CD4-positive, alpha-beta T cell treated with Interleukin-1 beta for 1 hour (primary cell): ENCODE results near the gene VAV3.

Source experiments
- DNase-seq, 2 donors: peaks; one replicate each; pipeline ENCODE4 v3.0.0-alpha.2; 2020 to 2022

The VAV3 gene

DNA sequence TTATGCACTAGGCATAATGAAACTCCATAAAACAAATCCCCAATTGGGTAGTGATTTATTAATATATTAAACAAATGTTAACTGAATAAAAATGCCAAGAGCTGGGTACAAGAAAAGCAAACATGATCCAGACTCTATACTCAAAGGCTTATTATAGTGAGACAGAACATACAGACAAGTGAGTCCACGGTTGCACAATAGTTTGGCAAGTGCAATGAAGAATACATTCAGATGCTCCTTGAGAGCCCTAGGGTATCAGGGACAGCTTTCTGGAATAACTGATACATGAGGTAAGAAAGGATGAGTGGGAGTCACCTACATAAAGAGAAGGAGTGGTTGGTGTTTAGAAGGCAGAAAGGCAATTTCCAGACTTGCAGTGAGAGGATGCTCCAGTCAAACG is 85.1 kb downstream of the VAV3 start:
- DNase-seq: no peak

DNA sequence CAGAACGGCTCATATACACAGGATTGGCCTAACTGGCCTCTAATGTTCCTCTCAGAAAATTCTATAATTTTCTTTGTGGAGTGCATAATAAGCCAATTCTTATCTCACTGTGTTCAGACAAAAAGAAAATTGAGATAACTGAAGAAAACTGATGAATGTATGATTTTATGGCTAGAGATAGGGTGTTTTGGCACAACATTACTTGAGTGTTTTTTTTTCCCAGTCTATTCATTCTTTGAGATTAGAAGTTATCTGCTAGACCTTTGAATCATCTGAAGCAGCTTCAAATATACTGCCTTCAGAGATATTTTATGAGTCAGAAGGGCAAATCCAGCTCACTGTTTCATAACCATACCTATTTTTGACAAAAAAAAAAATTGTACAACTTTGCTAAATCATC is 85.6 kb downstream of the VAV3 start:
- DNase-seq: no peak

DNA sequence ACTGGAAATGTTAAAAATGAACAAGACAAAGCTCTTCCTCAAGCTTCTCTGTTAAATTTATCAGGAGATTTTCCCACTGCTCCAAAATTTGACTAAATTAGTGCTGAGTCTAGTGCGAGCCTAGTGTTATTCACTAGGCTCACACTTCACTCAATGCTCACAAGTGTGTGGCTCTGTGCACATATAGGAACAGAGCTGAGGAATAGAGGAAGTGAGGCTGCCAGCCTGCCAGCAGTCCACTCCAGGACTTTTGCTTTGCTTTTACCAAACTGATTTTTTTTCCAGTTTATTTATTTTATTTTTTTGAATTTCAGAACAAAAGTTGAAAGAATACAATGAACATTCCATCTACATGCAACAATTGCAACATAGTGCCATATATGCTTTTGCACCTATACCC is 87.2 kb downstream of the VAV3 start:
- peak in 1 of 2 donors; percentile 7 for DNase-seq

DNA sequence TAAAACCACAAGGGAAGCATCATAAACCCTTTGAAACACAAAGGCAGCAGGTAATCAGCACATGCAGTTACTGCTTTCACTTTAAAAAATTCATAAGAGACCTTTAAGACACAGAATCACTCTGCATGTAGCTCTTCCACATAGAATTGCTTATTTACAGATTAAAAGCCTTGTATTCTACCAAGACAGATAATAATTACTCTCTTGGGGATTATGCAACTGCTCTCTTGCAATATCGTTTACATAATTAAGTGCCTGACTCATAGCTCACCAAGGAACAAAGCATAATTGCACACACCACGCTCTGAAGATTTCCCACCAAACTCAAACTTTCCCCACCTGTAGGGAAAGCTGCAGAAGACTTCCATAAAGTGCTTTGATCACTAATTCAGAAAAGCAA is 87.9 kb downstream of the VAV3 start:
- DNase-seq: no peak

DNA sequence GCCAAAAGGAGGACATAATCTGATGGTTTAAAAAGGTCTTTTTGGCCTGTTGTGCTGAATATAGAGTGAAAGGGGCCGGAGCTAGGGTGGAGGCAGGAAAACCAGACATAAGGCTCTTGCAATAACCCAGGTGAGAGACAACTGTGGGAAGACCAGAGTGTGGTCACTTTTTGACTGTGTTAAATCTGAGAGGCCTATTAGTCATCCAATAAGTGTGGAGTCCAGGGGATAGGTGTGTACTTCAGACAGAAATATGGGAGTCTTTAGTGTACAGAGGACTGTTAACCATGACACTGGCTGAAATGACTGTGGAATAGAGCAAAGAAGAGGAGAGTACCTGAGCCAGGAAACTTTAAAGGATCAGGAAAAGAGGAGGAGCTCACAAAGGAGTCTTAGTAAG is 89.3 kb downstream of the VAV3 start:
- DNase-seq: no peak

DNA sequence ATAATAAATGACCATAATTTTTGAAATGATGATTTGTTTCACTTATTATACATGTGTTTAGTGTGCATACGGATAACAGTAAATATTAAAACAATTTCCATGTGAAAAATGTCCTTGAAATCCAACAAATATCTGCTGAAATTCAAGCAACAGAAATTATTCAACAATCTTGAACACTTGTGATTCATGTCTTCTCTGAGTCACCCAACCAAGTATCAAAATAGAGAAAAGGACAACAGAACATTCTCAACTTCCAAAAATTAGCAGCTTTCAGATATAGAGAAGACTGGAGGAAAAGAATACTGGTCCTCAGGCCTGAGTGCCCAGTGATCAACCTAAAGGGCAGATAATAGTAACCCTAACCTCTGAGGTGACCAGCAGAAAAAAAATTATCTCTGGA is 90.8 kb downstream of the VAV3 start:
- DNase-seq: no peak

DNA sequence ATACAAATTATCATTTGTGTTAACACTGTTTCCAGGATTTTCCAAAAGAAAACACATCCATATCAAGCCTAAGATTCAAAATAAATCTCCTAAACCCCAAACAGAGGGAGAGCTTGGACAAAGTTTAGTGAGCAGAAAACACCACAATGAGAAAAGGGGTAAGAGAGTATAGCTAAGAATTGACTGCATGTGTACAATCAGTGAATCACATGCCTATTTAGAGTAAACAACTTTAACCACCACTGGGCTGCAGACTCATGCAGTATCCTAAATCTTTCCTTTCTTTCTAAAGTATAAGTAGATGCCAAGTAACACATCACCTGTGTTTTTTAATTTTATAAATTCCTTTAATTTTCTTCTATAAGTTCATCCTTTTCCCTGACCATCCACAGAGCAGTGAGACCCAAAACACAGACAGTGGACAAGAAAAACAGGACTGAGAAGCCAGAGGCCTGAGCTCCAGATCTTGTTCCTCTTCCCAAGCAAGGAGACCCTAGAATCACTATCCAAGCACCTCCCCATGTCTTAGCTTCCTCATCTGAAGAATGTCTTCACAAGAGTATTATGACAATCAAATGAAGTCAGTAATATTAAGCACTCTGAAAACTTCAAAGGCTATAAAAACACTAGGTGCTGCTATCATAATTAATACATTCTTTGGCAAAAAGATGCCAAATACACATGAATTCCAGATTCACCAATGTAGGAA is 93.1 kb downstream of the VAV3 start:
- no peak for DNase-seq

DNA sequence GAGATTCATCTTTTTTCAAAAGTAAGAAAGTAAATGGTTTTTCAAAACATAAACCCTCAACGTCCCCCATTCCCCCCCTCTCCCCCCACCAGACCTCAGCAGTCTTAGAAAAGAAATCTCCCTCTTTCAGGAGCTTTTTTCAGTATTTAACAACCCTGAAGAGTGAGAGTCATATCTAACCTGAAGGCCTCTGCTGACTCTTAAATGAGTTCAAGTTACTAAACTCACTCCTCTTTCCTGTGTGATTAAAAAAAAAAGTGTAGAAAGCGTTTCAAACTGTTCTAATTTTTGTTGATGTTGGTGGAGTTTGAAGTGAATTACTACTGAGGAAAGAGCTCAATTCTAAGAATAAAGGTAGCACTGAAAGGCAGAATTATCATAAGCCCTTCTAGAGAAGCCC is 93.7 kb downstream of the VAV3 start:
- no peak for DNase-seq

DNA sequence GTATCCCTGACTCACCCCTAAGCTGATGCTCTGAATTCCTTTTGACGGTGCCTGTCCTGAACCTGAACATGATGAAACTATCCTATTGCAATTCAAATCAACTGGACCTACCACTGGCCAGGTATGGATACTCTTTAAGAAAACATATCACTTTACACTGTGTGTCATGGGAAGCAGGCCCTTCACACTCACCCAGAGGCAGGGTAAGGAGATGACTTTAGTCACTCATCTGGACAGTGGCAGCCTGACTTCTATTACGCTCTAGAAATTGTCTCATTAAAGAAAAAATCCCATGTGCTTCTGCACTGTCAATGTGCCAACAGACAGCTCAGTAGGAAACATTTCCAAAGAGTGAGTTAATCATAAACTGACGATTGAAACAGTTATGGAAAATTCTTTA is 94.3 kb downstream of the VAV3 start:
- DNase-seq: no peak

DNA sequence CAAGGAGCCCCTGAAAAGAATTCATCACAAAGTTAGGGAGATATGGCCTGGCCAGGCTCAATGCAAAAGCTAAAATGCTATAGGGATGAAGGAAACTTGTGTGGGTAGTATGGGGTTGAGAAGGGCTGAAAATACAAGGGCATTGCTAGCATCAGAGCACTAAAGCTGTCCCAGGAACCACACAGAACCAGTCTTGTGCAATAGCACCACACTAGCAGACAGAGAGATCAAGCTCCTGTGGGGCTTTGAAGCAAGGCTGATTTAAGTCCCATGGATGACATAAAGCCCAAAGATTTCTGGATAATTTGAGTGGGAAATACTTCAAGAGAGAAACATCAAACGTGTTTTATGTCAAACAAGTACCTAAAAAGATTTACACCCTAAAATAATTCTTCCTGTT is 97.1 kb downstream of the VAV3 start:
- no peak for DNase-seq

DNA sequence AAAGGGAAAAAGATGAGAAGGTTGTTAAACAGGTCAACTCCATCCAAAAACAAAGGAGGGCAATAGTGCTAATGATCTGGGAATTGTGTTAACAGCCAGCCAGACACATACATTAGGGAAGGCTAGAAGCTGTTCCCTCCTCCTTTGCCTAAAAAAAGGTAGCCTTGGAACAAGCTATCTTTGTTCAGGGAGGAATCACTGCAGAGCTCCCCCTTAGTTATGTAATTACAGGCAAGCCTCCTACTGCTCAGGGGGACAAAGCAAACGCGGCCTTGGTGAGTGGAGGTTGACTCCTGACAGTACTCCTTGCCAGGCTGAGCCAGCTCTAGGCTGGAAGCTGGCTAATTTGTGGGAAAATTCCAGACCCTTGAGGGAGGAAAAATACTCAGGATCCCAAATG is 97.6 kb downstream of the VAV3 start:
- no peak for DNase-seq

DNA sequence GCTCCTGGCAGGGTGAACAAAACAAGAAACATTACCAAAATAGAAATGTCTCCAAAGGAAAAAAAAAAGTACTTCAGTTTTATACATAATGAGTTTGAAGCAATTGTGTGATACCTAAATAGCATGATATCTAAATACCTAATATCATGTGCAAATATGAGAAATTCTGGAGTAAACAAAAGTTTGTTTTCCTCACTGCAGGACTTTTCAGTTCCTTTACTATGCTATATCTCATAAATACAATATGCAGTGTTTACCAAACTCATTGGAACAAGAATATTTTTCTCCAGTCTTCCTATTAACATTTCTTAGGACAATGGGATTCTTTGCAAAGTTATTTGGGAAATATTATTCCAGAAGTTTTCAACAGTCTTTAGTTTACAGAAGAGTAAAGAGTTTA is 98.1 kb downstream of the VAV3 start:
- DNase-seq: no peak

DNA sequence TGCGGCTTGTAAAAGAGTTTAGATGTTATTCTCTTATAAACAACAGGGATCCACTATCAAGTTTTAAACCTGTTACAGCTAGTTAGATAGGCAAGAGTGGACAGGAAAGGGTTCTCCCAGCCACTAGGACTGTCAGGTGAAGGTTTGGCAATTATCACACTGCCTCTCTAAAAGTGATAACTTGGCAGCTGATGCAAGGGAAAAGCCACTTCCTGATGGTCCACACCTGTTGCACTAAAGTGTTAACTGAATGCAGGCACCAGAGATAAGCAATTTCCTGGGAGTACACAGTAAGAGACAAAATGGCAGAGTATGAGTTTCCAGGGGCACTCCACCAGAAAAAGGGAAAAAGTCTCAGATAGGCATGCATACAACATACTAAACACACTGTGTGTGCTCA is 99.4 kb downstream of the VAV3 start:
- no peak for DNase-seq

DNA sequence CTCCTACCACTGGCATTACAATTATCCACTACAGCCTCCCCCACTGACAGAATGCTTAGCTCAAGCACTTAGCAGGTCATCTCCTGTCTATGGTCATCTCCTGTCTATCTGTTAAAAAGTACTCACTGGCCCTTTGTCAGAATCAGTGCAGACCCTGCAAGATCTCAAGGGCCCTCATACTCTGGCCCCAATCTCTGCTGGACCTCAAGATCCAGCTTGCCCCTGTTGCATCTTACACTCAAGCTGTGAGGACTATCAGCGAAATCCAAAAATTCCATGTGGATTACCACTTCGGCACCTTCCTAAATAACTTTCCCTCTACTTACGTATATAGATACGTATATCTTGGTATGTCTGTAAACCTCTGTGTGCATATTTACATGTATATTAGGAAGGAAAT is 101.6 kb downstream of the VAV3 start:
- DNase-seq: no peak

DNA sequence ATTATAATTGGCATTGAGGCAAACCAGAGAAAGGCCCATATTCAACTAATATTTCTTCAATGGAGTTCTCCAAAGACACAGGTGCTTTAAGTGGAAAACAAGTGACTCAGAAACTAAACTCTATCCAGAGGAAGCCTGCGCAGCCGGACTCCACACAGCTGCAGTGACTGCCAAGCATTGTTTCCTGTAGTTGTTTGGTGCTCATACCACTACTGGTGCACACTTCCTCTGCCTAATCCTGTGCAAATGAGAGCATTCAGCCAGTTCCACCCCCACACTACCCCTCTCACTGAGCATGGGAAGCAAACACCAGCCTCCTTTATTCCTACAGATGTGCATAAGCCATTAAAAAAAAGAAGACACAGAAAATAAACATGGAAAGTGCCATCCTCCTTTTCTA is 102.9 kb downstream of the VAV3 start:
- DNase-seq: peak in 1 of 2 donors; percentile 8

DNA sequence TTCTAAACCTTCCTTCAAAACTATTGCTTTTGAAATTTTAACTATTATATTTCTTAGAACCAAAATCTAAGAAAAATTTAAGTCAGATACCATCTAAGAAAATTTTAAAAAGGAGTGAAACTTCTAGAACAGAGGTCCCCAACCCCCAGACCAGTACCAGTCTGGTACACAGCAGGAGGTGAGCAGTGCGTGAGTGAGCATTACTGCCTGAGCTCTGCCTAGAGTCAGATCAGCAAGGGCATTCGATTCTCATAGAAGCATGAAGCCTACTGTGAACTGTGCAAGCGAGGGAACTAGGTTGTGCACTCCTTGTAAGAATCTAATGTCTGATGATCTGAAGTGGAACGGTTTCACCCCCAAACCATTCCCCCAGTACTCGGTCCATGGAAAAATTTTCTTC is 106.7 kb downstream of the VAV3 start:
- DNase-seq: no peak

DNA sequence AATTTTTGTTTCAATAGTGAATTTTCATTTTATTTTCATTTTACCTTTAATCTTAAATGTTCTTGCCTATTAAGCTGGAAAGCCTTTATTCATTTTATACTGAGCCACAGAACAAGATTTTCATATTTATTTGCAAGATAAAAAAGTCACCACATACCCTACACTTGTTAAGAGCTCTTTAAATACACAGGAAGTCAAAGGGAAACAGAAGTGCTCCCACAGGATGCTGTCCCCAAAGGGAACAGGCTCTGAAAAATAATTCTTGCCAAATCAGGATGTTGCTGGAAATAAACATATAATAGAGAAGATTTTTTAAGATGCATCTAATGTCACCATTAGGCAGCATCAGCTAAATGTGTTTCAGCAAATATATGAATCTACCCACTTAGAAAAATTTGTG is 113.6 kb downstream of the VAV3 start:
- no peak for DNase-seq

DNA sequence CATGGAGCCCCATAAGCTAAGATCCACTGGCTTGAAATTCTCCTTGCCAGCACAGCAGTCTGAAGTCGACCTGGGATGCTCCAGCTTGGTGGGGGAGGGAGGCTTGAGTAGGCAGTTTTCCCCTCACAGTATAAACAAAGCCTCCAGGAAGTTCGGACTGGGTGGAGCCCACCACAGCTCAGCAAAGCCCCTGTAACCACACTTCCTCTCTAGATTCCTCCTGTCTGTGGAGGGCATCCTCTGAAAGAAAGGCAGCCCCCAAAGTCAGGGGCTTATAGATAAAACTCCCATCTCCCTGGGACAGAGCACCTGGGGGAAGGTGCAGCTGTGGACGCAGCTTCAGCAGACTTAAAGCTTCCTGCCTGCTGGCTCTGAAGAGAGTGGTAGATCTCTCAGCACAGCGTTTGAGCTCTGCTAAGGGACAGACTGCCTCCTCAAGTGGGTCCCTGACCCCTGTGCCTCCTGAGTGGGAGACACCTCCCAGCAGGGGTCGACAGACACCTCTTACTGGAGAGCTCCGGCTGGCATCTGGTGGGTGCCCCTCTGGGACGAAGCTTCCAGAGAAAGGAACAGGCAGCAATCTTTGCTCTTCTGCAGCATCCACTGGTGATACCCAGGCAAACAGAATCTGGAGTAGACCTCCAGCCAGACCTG is 120.3 kb downstream of the VAV3 start:
- DNase-seq: peak; percentile 18 to 27

DNA sequence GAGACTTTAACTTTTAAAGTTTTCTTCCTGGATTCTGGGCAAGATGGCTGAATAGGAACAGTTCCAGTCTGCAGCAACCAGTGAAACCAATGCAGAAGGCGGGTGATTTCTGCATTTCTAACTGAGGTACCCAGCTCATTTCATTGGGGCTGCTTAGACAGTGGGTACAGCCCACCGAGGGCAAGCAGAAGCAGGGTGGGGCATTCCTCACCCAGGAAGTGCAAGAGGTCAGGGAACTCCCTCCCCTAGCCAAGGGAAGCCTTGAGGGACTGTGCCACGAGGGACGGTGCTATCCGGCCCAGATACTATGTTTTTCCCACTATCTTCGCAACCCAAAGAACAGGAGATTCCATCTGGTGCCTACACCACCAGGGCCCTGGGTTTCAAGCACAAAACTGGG is 121.0 kb downstream of the VAV3 start:
- DNase-seq: peak in 1 of 2 donors; percentile 30

DNA sequence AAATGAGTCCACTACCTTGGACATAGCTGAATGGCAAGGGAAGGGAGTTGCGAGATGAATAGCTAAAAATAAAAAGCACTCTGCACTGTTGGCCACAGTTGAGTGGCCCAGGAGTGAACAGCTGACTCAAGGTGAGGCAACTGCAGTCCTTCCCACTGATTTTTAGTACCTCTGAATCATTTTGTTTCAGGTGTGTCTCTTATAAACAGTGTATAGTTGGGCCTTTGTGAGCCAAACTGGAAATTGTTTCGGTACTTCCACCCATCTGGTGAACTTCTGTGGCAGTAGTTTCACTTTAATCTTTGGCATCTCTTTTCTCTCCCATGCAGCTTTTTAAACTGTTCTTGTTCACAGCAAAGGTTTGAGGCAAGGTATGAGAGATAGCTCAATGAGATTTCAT is 122.7 kb downstream of the VAV3 start:
- DNase-seq: no peak

DNA sequence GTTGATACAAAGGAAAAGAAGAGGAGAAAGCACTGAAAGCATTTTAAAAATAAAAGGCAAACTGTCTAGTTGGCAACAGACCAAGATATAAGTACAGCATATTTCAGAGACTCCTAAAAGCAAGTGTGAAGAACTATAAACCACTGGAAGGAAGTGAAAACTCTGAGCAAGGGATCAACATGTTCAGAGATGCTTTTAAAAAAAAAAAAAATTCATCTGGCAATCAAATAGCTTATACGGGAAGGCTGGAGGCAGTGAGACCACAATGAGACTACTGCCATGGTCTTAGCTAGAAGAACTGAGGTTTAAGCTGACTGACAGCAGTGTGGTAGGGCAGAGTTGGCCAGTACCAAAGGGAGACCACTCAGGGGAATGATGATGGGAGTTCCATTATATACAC is 124.3 kb downstream of the VAV3 start:
- peak in 1 of 2 donors; percentile 13 for DNase-seq

DNA sequence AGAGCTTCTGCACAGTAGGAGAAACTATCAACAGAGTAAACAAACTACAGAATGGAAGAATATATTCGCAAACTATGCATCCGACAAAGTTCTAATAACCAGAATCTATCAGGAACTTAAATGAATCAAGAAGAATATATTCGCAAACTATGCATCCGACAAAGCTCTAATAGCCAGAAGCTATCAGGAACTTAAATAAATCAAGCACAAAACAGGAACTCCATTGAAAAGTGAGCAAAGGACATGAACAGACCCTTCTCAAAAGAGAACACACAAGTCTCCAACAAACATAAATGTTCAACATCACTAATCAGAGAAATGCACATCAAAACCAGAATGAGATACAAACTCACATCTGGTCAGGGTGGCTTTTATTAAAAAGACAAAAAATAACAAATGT is 126.9 kb downstream of the VAV3 start:
- DNase-seq: no peak

DNA sequence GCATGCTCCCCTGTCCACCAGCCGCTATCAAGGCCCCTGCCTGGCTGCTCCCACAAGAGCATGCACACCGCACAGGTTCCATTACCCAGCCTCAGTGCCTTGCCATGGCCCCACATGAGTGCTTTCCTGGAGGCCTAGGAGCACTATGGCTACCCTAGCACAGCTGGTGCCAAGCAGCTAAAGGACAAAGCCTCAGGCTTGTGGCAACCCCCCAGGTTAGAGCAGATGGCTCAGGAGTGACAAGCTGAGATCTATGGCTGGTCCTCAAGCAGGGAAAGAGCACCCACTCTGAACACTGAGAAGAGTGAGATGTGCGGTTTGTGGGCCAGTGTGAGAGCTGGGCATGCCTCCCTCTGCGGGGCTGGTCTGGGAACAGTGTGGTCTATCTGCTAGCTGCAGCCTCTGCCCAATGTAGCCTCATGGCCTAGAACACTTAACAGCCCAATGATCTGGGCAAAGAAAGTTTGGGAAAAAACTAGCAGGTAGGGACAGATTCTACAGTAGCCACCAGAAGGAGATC is 129.8 kb downstream of the VAV3 start:
- no peak for DNase-seq

DNA sequence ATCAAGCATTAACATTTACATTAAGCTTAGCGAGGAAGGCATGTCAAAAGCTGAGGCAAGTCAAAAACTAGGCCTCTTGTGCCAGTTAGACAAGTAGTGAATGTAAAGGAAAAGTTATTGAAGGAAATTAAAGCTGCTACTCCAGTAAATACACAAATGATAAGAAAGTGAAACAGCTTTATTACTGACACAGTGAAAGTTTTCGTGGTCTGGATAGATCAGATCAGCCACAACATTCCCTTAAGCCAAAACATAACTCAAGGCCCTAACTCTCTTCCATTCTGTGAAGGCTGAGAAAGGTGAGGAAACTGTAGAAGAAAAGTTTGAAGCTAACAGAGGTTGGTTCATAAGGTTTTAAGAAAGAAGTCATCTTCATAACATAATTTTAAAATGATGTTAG is 131.9 kb downstream of the VAV3 start:
- no peak for DNase-seq

DNA sequence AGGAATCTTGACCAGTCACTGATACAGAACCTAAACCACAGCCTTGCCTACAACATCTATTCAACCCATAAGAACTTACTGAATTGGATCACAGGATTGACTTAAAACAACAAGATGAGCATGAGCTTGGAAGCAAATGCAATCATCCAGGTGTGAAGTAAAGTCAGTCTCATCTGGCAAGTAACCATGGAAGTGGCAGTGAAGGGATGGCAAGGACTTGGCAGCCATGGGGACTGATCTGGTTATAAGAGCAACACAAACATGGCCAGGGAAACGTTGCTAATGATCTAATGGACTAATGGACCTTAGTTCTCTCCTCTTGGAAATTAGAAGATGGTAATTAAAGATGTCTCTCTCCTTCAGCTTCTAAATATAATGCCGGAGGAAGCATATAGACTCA is 133.1 kb downstream of the VAV3 start:
- no peak for DNase-seq
